ENCODE data around the gene ADORA1. TPM values are rescaled to one million over a fixed set of nuclear protein-coding genes. Genes with fewer than 3 reads are reported as not detected.

ADORA1 gene
- total and polyA plus RNA-seq, 10 of the 15 experiments (the other 5 are each of a cell fraction or from before 2014, with no cell fraction given): not detected

DNA sequence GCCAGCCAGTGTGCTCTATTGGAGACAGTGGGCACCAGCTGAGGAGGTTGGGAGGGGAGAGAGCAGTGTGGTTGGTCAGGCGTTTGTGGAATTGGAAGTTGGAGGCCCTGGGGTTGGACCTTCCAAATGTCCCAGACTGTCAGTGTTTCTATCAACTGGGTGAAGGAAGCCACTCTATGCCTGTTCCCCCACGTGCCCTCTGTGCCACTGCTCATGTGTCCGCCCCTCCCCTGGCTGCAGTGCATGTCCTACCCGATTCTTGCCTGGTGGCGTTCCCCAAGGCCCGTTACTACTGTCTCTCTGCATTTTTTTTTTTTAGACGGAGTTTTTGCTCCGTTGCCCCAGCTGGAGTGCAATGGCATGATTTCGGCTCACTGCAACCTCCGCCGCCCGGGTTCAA, 21.1 kb downstream of the ADORA1 start (continued):
- TF ChIP-seq, protein P1, sequence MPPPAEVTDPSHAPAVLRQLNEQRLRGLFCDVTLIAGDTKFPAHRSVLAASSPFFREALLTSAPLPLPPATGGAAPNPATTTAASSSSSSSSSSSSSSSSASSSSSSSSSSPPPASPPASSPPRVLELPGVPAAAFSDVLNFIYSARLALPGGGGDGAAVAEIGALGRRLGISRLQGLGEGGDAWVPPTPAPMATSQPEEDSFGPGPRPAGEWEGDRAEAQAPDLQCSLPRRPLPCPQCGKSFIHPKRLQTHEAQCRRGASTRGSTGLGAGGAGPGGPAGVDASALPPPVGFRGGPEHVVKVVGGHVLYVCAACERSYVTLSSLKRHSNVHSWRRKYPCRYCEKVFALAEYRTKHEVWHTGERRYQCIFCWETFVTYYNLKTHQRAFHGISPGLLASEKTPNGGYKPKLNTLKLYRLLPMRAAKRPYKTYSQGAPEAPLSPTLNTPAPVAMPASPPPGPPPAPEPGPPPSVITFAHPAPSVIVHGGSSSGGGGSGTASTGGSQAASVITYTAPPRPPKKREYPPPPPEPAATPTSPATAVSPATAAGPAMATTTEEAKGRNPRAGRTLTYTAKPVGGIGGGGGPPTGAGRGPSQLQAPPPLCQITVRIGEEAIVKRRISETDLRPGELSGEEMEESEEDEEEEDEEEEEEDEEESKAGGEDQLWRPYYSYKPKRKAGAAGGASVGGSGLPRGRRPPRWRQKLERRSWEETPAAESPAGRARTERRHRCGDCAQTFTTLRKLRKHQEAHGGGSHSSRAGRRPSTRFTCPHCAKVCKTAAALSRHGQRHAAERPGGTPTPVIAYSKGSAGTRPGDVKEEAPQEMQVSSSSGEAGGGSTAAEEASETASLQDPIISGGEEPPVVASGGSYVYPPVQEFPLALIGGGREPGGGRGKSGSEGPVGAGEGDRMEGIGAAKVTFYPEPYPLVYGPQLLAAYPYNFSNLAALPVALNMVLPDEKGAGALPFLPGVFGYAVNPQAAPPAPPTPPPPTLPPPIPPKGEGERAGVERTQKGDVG (CRISPR knock-in tag; IDR thresholded peaks at IDR 0.05): no peak
- no peak for TF ChIP-seq EP300 (IDR thresholded peaks at IDR 0.05; ENCODE audit: borderline replicate concordance in 1 of 2, control insufficient read depth in 1 of 2, low read depth in 2 of 2, low read length in 2 of 2)

DNA sequence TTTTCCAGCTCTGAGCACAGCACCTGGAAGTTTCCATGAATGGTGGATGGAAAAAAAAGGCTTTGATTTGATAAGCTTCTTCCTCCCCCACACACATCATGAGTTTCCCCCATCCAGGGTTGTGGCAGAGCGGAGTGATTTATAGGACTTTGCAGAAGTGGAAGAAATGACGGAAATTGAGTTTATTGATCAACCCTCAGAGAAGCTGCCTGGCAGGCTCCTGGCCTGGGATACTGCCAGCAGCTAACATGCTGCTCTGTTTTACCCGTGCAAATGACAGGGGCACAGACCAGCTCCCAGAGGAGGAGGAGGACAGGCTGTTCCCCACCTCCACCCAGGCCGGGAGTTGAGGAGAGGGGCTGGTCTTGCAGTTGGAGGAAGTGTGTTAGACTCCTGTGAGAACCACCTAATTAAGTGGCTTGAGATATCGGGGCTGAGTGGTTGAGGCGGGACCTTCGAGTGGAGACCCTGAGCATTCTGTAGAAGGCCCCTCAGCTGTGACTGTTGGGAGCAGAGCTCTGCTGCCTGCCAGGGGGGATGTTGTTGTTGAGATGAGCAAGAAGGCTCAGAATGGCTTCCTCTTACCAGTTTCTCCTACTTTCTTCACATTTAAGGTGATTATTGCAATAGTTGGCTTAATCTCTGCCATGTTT, 21.8 kb downstream of the ADORA1 start:
- H3K27me3 ChIP-seq (replicated peaks in 1 of 2; ENCODE audit: control insufficient read depth in 2 of 2, insufficient read depth in 2 of 2, low read length in 1 of 2): peaks cover 0 to 4% of the 10 kb centered on the region in 2 experiments; a peak in 3 of 4 replicates
- WGBS (ENCODE audit: insufficient coverage, insufficient replicate concordance, low lambda C conversion rate, missing lambda C conversion rate): 11% methylated on average over 7 of the region's 7 CpGs
- H3K27ac ChIP-seq (ENCODE audit: control insufficient read depth, insufficient read depth): no peak overlapping the region
- H3K9me3 ChIP-seq (replicated peaks; ENCODE audit: control insufficient read depth, insufficient read depth, low read length): no peaks in the 10 kb centered on the region
- no peaks in the 10 kb centered on the region for H3K79me2 ChIP-seq (ENCODE audit: control insufficient read depth, insufficient read depth, low read length)
- in situ Hi-C loops (cut with MboI): no loop called here
- H2AFZ ChIP-seq (ENCODE audit: control insufficient read depth, low read depth, low read length): no peak overlapping the region
- ChIA-PET POLR2A (no interaction called here), CTCF (interaction anchor here (0.6 to 2.1 kb wide), 3 partner anchors 66 to 410 kb away, joined by 4 to 6 read pairs (median 4); no protein-coding TSS in a partner anchor), SMC1A (ENCODE audit: uncharacterized antibody, unreplicated experiment) (no interaction called here), RAD21 (ENCODE audit: unreplicated experiment) (interaction anchor here (0.7 kb wide), 1 partner anchor 377 kb away, joined by 3 read pairs; no protein-coding TSS in a partner anchor)
- H3K36me3 ChIP-seq (ENCODE audit: control insufficient read depth in 2 of 2, insufficient read depth in 2 of 2, low read length in 1 of 2): no peaks in the 10 kb centered on the region
- H4K20me1 ChIP-seq (ENCODE audit: control insufficient read depth, insufficient read depth): no peaks in the 10 kb centered on the region
- DNase-seq (ENCODE audit: low read depth, low spot score) (no peak), FAIRE-seq (no peak), ATAC-seq (no peak)
- H3K4me2 ChIP-seq (ENCODE audit: control insufficient read depth, insufficient read depth): no peak overlapping the region
- no TSS peak for BruUV-seq (replicated peaks)
- H3K9ac ChIP-seq (ENCODE audit: control insufficient read depth, insufficient read depth, low read length): no peak overlapping the region
- intact Hi-C loops (cut with micrococcal nuclease; ENCODE audit: unreplicated experiment): no loop called here
- H3K4me1 ChIP-seq (ENCODE audit: control insufficient read depth, insufficient read depth, low read length): no peaks in the 10 kb centered on the region
- no peak overlapping the region for H3K4me3 ChIP-seq
- TF ChIP-seq, protein P2, sequence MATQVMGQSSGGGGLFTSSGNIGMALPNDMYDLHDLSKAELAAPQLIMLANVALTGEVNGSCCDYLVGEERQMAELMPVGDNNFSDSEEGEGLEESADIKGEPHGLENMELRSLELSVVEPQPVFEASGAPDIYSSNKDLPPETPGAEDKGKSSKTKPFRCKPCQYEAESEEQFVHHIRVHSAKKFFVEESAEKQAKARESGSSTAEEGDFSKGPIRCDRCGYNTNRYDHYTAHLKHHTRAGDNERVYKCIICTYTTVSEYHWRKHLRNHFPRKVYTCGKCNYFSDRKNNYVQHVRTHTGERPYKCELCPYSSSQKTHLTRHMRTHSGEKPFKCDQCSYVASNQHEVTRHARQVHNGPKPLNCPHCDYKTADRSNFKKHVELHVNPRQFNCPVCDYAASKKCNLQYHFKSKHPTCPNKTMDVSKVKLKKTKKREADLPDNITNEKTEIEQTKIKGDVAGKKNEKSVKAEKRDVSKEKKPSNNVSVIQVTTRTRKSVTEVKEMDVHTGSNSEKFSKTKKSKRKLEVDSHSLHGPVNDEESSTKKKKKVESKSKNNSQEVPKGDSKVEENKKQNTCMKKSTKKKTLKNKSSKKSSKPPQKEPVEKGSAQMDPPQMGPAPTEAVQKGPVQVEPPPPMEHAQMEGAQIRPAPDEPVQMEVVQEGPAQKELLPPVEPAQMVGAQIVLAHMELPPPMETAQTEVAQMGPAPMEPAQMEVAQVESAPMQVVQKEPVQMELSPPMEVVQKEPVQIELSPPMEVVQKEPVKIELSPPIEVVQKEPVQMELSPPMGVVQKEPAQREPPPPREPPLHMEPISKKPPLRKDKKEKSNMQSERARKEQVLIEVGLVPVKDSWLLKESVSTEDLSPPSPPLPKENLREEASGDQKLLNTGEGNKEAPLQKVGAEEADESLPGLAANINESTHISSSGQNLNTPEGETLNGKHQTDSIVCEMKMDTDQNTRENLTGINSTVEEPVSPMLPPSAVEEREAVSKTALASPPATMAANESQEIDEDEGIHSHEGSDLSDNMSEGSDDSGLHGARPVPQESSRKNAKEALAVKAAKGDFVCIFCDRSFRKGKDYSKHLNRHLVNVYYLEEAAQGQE (IDR thresholded peaks at IDR 0.05; ENCODE audit: low read depth, low read length): no peak
- no peak for TF ChIP-seq SIN3A (IDR thresholded peaks at IDR 0.05; ENCODE audit: low read depth, low read length)
- TF ChIP-seq, protein P3, sequence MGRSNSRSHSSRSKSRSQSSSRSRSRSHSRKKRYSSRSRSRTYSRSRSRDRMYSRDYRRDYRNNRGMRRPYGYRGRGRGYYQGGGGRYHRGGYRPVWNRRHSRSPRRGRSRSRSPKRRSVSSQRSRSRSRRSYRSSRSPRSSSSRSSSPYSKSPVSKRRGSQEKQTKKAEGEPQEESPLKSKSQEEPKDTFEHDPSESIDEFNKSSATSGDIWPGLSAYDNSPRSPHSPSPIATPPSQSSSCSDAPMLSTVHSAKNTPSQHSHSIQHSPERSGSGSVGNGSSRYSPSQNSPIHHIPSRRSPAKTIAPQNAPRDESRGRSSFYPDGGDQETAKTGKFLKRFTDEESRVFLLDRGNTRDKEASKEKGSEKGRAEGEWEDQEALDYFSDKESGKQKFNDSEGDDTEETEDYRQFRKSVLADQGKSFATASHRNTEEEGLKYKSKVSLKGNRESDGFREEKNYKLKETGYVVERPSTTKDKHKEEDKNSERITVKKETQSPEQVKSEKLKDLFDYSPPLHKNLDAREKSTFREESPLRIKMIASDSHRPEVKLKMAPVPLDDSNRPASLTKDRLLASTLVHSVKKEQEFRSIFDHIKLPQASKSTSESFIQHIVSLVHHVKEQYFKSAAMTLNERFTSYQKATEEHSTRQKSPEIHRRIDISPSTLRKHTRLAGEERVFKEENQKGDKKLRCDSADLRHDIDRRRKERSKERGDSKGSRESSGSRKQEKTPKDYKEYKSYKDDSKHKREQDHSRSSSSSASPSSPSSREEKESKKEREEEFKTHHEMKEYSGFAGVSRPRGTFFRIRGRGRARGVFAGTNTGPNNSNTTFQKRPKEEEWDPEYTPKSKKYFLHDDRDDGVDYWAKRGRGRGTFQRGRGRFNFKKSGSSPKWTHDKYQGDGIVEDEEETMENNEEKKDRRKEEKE (IDR thresholded peaks at IDR 0.05): no peak
- TF ChIP-seq SIX5 (IDR thresholded peaks at IDR 0.05; ENCODE audit: low read depth, low read length, severe bottlenecking): no peak

Data from GM12878 (cell line).